GM21367 (cell line): ENCODE results near the gene RPS6KL1.
"Not testable (repeated sequence)": the region's sequence is repeated elsewhere in the genome, so short reads cannot be mapped to it uniquely, and the experiment has no call there.

Source experiments
- ATAC-seq: cut with Tn5 transposase; IDR thresholded peaks from one replicate; pipeline ENCODE4 v1.9.1; 2021; ENCODE audit not compliant: unreplicated experiment

The RPS6KL1 gene

DNA sequence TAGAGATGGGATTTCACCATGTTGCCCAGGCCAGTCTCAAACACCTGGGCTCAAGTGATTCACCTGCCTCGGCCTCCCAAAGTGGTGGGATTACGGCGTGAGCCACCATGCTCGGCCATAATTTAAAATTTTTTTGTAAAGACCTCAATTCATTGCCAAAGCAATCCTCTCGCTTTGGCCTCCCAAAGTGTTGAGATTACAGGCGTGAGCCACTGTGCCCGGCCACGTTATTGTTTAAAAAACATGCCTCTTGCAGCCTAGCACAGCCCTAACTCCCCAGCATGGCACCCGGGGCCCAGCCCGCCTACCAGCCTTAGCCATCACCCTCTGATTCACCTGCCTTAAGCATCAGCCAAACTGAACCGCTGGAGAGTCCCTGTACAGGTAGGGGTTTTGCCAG is 13.1 kb upstream of the RPS6KL1 start:
- ATAC-seq = no peak

DNA sequence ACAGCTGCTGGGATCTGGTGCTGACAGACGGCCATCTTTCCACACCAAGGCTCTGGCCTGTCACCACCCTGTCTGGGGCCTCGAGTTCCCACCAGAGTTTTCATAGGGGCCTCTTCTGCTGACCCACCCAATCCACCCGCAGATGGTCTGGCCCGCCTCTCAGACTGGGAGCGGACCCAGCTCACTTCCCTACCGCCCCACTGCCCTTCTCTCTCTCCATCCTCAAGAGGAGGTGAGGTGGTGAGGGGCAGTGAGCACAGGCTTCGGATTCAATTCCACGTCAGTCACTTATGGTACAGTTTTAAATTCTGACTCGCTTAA is 12.3 kb upstream of the RPS6KL1 start:
- no peak for ATAC-seq

DNA sequence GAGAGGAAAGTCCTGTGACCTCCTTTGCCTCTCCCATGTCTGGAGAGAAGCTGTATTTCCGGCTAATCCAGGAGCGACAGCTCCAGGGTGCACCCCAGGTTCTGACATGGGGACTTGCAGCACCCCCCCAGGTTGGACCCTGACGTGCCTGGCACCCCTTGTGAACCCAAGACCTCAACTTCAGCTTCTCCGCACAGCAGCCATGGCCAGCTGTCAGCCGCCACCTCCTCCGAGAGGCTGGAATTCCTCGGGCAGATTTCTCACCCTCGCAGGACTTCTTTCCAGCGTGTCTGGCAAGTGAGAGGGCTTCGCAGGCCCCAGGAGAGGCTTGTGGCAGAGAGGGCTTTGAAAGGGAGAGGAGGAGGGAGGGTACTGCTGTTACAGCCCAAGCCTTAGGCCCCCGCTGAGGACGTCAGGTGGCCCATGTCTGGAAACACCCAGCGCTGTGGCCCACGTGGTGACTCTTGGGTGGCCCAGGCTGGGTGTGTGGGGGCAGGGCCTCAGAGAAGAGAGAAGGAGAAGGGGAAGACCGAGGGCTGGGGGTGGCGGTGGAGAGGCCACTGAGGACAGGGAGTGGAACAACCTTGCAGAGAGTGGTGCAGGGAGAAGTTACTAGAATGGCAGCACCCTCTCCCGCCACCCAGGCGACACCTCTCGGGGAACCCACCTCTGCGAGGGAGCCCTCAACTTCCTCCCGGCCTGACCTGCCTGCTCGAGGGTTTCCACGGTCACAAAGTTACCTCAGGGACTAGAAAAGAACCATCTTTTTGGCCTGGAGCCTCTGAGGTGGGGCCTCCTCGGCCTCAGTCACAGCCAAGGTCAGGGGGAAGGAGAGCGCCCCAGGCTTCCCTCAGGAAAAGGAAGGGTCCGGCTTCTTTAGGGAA is 11.7 kb upstream of the RPS6KL1 start:
- no peak for ATAC-seq

DNA sequence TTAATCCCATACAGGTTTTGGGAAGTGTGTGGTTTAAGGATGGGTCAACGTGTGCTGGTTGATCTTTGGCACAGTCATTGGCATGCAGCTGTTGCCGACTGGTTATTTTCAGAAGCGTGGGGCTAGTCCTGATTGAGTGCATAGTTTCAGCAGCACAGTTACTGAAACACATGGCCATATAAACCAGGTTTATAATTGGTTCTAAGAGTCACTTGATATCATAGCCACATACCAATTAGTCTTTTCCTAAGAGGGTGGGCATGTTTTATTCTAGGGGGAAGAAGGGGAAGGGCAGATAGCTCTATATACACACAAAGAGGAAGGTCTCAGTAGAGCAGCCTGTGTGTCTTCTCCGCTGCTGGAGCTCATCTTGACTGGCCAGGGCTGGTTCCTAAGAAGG is 11.0 kb upstream of the RPS6KL1 start:
- ATAC-seq = no peak

DNA sequence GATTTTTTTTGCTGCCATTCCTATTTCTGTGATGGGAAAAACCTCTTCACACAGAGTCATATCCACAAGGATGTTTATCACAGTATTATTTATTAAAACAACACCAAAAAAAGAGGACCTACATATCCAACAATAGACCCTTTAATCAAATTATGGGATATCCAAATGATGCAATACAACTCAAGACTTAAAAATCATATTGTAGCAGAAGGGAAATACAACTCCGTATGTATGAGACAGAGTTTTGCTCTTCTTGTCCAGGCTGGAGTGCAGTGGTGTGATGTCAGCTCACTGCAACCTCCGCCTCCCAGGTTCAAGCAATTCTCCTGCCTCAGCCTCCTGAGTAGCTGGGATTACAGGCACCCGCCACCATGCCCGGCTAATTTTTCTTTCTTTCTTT is 9.9 kb upstream of the RPS6KL1 start:
- not testable (repeated sequence) for ATAC-seq

DNA sequence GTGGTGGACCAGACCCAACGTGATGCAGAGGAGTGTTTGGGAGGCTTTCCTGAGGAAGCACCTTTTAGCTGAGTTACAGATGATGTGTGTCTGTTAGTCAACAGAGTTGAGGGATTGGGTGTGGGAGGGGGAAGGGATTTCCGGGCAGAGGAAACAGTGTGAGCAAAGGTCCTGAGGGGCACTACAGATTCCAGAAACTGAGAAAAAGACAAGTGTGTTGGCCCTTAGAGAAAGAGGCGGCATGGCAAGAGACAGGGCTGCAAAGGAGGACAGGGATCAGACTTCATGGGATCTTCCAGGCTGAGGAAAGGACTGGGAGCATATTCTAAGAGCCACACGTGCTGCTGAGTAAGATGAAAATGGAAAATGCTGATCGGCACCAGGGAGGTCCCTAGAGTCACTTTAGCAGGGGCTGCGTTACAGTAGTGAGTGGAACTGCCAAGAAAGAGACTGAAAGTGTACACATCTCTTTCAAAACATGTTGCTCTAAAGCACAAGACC is 9.4 kb upstream of the RPS6KL1 start:
- no peak for ATAC-seq

DNA sequence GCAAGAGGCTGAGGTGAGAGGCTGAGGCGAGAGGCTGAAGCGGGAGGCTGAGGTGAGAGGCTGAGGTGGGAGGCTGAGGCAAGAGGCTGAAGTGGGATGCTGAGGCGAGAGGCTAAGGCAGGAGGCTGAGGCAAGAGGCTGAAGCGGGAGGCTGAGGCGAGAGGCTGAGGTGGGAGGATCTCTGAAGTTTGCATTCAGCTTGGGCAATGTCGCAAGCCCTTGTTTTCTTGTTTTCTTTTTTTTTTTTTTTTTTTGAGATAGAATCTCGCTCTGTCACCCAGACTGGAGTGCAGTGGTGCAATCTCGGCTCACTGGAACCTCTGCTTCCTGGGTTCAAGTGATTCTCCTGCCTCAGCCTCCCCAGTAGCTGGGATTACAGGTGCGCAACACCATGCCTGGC is 8.7 kb upstream of the RPS6KL1 start:
- not testable (repeated sequence) for ATAC-seq

DNA sequence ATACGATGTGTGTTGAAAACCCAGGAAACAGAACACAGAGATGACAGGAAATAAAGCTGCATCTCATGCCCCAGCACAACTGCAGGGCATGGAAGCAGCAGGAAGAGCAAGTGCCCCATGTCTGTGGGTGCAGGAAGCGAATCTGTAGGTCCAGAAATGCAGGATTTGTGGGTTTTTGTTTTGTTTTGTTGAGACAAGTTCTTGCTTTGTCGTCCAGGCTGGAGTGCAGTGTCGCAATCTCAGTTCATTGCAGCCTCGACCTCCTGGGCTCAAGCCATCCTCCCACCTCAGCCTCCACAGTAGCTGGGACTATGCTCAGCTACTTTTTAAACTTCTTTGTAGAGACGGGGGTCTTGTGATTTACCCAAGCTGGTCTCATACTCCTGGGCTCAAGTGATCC is 6.2 kb upstream of the RPS6KL1 start:
- ATAC-seq = no peak

DNA sequence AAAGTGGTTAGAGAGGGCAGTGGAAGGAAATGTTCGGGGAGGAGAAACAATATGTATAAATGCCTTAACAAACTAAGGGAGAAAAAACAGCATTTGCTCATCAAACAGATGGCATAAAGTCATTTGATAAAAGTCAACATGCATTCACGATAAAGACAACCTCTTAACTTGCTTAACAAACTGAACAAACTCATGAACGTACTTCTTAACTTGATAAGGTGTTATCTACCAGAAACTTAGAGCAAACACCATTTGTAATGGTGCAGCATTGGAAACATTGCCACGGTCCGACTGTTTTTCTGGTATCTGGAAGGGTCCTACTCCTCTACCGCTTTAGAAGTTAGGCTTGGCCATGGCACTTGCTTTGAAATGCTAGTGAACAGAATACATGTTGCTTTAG is 4.2 kb upstream of the RPS6KL1 start:
- ATAC-seq = no peak

DNA sequence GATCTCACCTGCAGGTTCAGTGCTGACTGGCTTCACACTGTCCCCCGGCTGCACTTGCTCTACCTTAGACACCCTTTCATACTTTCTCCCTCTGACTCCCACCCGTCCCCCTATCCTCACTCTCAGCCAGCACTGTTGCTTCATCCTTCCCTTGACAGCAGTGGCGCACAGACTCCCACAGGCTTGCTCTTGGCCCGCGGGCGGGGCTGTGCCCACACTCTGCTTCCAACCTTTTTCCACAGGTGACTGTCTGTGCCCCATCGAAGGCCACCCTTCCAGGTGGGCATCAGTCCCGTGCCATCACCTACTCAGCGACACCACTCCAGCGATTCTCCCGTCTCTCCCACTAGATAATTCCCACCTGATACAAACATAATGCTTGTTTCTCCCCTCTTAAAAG is 1.0 kb upstream of the RPS6KL1 start:
- no peak for ATAC-seq

DNA sequence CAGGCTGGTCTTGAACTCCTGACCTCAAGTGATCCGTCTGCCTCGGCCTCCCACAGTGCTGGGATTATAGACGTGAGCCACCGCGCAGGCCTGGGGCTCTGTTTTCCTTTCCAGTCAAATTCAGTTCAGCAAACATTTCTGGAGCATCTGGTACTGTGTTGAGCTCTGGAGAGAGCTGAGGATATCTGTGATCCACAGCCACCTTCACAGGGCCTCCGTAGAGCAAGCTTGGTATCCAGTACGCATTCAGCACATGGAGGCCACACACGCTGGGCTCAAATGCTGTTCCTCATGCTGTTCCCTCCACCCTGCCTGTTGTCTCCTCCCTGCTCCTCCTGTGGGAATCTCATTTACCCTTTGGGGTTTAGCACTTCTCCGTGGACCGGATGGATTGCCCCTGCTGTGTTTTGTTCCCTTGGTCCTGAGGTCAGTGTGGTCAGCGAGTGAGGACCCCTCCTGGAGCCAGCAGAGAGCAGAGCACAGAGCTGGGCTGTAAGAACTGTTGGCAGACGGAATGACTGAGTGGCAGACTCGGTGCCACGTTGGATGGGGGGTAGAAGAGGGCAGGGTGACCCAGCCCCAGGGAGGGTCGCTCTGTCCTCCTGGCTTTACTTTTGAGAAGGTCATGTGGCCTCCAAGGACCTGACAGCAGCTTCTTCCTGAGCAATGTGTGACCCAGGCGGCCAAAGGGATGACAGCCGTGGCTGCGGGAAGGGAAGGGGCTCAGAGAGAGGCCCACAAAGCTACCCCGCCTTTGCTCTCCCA is 891 bp downstream of the RPS6KL1 start:
- no peak for ATAC-seq

DNA sequence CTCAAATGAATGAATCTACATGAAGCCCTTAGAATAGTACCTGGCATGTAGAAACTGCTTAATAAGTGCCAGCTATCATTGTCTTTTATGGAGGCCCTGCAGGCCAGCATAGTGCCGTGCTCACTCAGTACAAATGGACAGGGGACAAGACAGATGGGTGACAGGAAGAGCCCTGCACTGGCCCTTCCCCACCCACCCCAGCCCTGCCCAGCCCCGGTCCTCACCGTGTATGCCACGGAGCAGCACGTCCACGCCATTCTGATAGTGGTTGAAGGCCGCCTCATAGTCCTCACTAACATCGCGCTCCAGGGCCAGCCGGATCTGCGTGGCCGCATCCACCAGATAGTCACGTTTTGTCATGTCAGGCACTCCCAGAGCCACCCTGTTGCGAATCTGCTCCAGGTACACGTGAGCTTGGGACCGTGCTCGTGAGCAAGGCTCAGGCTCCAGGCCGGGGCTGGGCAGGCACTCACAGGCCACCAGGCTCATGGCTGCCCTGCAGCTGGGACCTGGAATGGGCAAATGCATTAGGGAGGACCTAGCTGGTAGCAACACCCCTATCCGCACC is 1.9 kb downstream of the RPS6KL1 start:
- no peak for ATAC-seq

DNA sequence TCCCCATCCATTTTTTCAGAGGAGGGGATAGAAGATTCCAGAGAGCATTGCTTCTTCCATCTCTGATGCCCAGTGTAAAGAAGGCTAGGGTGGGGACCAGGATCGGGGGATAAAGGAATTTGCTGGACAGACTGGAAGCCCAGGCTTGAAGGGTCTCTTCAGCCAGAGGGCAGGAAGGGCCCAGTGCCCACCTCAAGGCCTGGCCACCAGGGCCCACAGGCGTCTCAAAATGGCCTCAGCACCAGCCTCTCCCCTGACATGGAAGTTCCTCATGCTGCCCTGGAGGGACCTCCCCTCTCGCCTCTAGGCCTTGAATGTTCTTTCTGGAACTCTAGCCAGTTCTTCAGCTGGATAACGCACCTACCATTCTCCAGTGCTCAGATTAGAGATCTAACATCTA is 2.8 kb downstream of the RPS6KL1 start:
- no peak for ATAC-seq

DNA sequence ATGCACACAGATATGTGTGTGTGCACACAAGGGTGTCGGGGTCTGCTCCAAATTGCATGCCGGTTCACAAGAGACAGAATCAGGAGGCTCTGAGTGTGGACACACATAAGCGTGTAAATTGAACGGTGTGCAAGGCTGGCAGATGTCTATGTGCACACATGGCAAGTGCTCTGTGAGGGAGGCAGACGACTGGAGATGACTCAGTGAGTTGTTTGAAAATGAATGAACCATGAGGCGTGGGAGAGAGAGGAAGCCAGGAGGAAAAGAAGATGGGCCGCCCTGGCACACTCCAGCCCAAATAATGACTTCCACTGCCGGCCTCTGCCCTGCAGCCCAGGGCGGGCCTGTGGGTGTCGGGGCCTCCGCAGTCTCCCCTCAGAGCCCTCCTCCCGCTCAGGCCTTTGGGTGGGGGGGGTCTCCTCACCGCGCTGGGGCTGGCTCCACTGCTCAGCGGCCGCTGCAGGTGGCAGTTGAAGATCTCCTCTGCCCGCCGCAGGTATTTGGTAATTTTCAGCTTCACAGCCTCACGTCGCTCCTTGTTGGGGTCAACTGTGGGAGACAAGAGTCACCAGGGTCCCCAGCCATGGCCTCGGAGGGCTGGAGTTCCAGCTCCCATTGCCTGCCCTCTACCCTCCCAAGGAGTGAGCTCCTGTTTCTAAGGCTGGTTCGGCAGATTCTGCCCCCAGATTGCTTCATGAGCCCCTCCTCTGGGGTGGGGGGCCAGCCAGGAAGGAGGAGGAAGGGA is 3.5 kb downstream of the RPS6KL1 start:
- no peak for ATAC-seq

DNA sequence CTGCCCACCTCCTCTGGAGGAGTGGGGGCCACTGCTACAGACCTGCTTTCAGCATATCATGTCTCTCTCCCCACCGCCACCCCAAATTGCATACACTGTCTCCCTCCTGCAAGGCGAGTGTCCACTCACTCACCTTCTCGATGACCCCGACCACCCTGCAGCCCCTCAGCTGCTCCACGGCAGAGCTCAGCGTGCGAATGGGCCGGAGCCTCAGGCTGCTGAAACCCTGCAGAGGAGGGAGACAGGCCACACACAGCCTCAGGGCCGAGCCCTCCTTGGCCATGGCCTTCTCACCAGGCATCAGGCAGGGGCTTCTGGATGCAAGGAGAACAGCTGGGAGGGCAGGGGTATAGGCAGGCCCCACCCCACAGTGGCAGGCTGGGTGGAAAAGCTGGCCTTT is 4.7 kb downstream of the RPS6KL1 start:
- no peak for ATAC-seq

DNA sequence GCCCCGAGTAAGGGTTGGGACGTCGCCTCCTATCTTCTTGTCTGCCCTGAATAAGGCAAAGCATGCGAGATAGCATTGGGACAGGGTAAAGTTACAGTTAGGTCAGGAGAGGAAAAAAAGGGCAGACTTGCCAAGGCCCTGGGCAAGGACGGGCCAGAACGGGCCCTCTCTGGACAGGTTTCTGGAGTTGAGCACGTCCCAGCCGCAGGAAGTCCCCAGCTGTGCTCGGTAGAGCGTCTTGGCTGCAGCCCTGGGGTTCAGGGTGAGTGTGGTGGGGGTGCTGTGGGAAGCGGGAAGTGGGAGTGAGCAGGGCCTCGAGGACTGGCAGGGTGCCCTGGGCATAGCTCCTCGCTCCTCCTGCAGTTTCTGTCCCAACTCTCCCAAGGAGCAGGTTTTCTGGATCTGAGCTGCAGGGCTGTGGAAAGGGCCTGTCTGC is 5.4 kb downstream of the RPS6KL1 start:
- ATAC-seq = no peak

DNA sequence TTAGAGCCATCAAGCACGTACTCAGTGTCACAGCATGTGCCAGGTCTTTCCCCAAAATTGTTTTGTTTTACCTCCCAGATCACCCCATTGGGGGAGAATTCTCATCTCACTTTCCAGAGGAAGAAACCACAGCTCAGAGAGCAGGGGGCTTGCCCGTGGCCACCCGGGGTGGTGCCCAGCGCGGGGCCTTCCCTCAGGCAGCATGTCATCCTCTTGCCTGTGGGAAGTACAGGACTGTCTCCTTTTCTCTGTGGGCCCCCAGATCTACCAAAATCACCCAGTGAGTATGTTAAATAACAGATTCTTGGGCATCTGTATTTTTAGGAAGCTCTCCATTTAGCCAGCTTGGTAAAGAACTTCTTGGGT is 5.9 kb downstream of the RPS6KL1 start:
- no peak for ATAC-seq

DNA sequence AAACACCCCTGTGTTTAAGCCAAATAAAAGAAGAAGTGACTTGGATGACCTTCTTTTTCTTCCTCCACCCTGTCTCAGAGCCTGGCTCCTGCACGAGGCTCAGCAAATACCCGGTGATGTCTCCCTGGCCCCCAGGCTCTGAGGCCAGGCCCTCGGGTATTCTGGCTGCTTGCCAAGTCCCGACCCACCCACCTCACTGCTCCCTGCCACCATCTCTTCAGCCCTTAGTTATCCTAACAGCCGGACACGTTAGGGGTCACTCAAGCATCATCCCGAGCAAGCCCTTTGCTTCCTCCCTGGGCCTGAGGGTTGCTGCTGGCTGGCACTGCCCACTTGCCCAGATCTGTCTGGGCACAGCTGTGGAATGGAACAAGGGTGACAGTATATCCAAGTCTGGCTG is 7.2 kb downstream of the RPS6KL1 start:
- ATAC-seq = no peak

DNA sequence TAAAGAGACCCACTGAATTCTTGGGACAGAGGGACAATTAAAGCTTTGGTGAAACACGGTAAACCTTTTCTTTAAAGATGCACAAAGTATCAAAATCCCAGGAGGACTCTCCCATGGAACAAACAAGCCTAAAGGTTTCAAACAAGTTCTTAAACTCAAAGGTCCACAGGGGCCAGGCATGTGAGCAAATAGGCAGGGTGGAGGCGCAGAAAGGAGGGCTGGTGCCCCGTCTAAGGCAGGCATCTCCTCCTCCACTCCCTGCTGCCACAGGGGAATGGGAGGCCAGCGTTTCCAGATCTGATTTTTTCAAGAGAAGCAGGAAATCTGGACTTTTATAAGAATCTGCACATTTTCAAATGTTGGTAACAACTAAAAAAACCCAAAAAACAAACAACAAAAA is 7.6 kb downstream of the RPS6KL1 start:
- no peak for ATAC-seq

DNA sequence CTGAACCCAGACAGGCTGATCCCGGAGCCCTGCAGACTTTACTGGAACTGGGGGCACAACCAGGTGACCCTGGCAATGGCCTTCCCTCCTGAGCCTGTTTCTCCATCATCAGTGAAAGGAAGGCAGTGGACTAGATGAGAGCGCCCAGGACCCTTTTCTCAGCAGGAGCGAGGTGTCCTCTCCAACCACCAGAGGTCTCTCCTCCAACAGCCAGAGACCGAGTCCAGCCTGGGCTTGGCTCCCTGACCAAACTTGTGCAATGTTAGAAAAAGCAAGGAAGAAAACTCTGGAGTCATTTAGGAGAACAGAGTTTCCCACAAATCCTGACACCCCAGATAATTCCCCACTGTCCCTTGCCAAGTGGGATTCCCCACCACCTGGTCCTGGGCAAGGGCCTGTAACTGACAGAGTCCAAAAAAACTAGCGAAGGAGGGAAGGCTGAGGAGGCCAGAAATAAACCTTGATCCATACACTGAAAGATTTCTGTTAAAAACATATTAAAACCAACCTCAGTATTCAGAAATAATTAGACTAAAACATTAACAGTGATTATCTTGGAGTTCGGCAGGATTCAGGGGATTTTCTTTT is 9.0 kb downstream of the RPS6KL1 start:
- ATAC-seq = no peak

DNA sequence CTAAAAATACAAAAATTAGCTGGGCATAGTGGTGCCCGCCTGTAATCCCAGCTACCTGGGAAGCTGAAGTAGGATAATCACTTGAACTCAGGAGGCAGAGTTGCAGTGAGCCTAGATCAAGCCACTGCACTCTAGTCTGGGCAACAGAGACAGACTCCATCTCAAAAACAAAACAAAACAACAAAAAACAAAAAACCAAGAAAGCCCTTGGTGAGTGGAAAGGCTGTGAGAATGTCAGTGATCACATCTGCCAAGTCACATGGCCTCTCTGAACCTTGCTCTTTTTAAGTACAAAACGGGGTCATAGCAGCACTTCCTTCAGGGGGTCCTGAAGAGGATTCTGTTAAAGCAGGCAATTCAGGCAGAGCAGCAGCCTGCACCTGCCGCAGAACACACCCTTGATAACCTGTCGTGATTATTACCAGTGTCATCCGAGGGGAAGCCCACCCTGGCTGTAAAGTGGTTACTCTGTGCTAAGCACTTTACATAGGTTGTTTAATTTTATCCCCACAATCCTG is 9.6 kb downstream of the RPS6KL1 start:
- no peak for ATAC-seq
